Measurements from ENCODE around the gene PELI2. TPM values are rescaled to one million over a fixed set of nuclear protein-coding genes. Genes with fewer than 3 reads are reported as not detected.

The PELI2 gene
- total and polyA plus RNA-seq, 2 experiments from 2014 or later: 8.0 to 24.5 TPM

DNA sequence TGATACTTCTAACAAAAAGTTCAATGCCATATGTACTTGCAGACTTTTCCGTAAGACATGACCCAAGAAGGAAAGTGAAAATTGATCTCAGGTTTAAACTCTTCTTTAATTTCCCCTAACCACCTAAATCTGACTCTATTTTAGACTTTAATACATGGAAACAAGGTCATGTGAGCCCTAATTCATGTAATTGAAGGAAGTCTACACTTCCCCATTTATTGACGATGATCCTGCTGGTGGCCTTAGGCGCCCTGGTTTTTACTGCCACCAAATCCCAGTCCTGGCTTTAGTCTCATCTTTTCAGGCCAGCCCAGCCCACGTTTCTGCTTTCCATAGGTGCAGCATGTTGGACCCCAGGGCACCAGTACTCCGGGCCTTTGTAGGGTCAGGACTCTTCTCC lies 157.9 kb downstream of the PELI2 start:
- Histone ChIP-seq H3K4me3 (no peak overlapping the region), H3K27ac (ENCODE audit: low read depth) (no peak overlapping the region), H3F3A (replicated peaks; ENCODE audit: low read depth) (no peaks in the 10 kb centered on the region), H3K4me1 (ENCODE audit: insufficient read depth) (no peaks in the 10 kb centered on the region), H3K27me3 (ENCODE audit: insufficient read depth) (no peaks in the 10 kb centered on the region), H2AFZ (no peak overlapping the region), H3K36me3 (ENCODE audit: insufficient read depth) (no peaks in the 10 kb centered on the region), H3K79me2 (replicated peaks; ENCODE audit: insufficient read depth) (no peaks in the 10 kb centered on the region), H3K9me2 (ENCODE audit: insufficient read depth) (no peaks in the 10 kb centered on the region), H4K20me1 (replicated peaks; ENCODE audit: insufficient read depth) (no peaks in the 10 kb centered on the region), H3K4me2 (no peak overlapping the region)
- no peaks in the 10 kb centered on the region for H3K27me3 Mint-ChIP-seq (ENCODE audit: insufficient read depth, low read depth, poor library complexity)
- TF ChIP-seq CREB1 (CRISPR knock-in tag; IDR thresholded peaks at IDR 0.05; ENCODE audit: low read depth) (no peak), EZH2phosphoT487 (IDR thresholded peaks at IDR 0.05; ENCODE audit: unreplicated experiment) (no peak), EZH2 (IDR thresholded peaks at IDR 0.05; ENCODE audit: low read depth, unreplicated experiment) (no peak)
- TF ChIP-seq, protein P1, sequence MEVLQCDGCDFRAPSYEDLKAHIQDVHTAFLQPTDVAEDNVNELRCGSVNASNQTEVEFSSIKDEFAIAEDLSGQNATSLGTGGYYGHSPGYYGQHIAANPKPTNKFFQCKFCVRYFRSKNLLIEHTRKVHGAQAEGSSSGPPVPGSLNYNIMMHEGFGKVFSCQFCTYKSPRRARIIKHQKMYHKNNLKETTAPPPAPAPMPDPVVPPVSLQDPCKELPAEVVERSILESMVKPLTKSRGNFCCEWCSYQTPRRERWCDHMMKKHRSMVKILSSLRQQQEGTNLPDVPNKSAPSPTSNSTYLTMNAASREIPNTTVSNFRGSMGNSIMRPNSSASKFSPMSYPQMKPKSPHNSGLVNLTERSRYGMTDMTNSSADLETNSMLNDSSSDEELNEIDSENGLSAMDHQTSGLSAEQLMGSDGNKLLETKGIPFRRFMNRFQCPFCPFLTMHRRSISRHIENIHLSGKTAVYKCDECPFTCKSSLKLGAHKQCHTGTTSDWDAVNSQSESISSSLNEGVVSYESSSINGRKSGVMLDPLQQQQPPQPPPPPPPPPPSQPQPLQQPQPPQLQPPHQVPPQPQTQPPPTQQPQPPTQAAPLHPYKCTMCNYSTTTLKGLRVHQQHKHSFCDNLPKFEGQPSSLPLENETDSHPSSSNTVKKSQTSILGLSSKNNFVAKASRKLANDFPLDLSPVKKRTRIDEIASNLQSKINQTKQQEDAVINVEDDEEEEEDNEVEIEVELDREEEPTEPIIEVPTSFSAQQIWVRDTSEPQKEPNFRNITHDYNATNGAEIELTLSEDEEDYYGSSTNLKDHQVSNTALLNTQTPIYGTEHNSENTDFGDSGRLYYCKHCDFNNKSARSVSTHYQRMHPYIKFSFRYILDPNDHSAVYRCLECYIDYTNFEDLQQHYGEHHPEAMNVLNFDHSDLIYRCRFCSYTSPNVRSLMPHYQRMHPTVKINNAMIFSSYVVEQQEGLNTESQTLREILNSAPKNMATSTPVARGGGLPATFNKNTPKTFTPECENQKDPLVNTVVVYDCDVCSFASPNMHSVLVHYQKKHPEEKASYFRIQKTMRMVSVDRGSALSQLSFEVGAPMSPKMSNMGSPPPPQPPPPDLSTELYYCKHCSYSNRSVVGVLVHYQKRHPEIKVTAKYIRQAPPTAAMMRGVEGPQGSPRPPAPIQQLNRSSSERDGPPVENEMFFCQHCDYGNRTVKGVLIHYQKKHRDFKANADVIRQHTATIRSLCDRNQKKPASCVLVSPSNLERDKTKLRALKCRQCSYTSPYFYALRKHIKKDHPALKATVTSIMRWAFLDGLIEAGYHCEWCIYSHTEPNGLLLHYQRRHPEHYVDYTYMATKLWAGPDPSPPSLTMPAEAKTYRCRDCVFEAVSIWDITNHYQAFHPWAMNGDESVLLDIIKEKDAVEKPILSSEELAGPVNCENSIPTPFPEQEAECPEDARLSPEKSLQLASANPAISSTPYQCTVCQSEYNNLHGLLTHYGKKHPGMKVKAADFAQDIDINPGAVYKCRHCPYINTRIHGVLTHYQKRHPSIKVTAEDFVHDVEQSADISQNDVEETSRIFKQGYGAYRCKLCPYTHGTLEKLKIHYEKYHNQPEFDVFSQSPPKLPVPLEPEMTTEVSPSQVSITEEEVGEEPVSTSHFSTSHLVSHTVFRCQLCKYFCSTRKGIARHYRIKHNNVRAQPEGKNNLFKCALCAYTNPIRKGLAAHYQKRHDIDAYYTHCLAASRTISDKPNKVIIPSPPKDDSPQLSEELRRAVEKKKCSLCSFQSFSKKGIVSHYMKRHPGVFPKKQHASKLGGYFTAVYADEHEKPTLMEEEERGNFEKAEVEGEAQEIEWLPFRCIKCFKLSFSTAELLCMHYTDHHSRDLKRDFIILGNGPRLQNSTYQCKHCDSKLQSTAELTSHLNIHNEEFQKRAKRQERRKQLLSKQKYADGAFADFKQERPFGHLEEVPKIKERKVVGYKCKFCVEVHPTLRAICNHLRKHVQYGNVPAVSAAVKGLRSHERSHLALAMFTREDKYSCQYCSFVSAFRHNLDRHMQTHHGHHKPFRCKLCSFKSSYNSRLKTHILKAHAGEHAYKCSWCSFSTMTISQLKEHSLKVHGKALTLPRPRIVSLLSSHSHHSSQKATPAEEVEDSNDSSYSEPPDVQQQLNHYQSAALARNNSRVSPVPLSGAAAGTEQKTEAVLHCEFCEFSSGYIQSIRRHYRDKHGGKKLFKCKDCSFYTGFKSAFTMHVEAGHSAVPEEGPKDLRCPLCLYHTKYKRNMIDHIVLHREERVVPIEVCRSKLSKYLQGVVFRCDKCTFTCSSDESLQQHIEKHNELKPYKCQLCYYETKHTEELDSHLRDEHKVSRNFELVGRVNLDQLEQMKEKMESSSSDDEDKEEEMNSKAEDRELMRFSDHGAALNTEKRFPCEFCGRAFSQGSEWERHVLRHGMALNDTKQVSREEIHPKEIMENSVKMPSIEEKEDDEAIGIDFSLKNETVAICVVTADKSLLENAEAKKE (CRISPR knock-in tag; IDR thresholded peaks at IDR 0.05): no peak
- H3K36me3 Mint-ChIP-seq (ENCODE audit: low read depth): peaks cover 26% of the 10 kb centered on the region
- no peak for ATAC-seq
- peaks cover 24% of the 10 kb centered on the region; the same call in 2 of the 3 replicates for H3K9me3 Mint-ChIP-seq
- H3K4me1 Mint-ChIP-seq: no peaks in the 10 kb centered on the region
- DNase-seq (ENCODE audit: low spot score): no peak
- H3K4me3 Mint-ChIP-seq: no peak overlapping the region
- no peak overlapping the region for H3K27ac Mint-ChIP-seq

DNA sequence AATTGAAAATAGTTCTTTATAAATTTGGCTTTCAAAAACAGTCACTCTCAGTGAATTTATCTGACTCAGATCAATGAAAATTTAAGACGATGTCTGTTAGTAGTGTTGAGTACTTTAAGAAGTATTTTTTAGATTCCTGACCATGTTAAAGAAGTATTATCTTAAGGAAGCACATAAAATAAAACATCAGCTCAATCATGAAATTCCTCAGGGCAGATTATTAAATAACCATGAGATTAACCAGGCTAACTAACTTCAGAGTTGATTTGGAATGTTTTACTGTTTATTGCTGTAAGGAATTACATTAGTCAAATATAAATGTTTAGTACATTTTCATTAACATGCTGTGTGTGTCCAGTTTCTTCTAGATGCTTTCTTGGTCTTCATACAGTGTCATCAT lies 160.2 kb downstream of the PELI2 start:
- Mint-ChIP-seq H3K9me3 (peaks cover 24% of the 10 kb centered on the region; the same call in 2 of the 3 replicates), H3K27me3 (ENCODE audit: insufficient read depth, low read depth, poor library complexity) (no peaks in the 10 kb centered on the region), H3K4me1 (no peaks in the 10 kb centered on the region), H3K36me3 (ENCODE audit: low read depth) (peaks cover 26% of the 10 kb centered on the region), H3K27ac (no peak overlapping the region), H3K4me3 (no peak overlapping the region)
- Histone ChIP-seq H4K20me1 (replicated peaks; ENCODE audit: insufficient read depth) (no peaks in the 10 kb centered on the region), H3K79me2 (replicated peaks; ENCODE audit: insufficient read depth) (no peaks in the 10 kb centered on the region), H2AFZ (no peak overlapping the region), H3K4me3 (no peak overlapping the region), H3K9me2 (ENCODE audit: insufficient read depth) (no peaks in the 10 kb centered on the region), H3K27ac (ENCODE audit: low read depth) (no peak overlapping the region), H3F3A (replicated peaks; ENCODE audit: low read depth) (no peaks in the 10 kb centered on the region), H3K4me1 (ENCODE audit: insufficient read depth) (no peaks in the 10 kb centered on the region), H3K4me2 (no peak overlapping the region), H3K27me3 (ENCODE audit: insufficient read depth) (no peaks in the 10 kb centered on the region), H3K36me3 (ENCODE audit: insufficient read depth) (no peaks in the 10 kb centered on the region)
- DNase-seq (ENCODE audit: low spot score): no peak
- no peak for ATAC-seq
- TF ChIP-seq JUNB (IDR thresholded peaks at IDR 0.05; ENCODE audit: unreplicated experiment): no peak
- TF ChIP-seq POLR2AphosphoS5 (IDR thresholded peaks at IDR 0.05; ENCODE audit: low read depth): no peak
- TF ChIP-seq, protein P2, sequence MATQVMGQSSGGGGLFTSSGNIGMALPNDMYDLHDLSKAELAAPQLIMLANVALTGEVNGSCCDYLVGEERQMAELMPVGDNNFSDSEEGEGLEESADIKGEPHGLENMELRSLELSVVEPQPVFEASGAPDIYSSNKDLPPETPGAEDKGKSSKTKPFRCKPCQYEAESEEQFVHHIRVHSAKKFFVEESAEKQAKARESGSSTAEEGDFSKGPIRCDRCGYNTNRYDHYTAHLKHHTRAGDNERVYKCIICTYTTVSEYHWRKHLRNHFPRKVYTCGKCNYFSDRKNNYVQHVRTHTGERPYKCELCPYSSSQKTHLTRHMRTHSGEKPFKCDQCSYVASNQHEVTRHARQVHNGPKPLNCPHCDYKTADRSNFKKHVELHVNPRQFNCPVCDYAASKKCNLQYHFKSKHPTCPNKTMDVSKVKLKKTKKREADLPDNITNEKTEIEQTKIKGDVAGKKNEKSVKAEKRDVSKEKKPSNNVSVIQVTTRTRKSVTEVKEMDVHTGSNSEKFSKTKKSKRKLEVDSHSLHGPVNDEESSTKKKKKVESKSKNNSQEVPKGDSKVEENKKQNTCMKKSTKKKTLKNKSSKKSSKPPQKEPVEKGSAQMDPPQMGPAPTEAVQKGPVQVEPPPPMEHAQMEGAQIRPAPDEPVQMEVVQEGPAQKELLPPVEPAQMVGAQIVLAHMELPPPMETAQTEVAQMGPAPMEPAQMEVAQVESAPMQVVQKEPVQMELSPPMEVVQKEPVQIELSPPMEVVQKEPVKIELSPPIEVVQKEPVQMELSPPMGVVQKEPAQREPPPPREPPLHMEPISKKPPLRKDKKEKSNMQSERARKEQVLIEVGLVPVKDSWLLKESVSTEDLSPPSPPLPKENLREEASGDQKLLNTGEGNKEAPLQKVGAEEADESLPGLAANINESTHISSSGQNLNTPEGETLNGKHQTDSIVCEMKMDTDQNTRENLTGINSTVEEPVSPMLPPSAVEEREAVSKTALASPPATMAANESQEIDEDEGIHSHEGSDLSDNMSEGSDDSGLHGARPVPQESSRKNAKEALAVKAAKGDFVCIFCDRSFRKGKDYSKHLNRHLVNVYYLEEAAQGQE (IDR thresholded peaks at IDR 0.05; ENCODE audit: unreplicated experiment): no peak
- TF ChIP-seq, protein P3, sequence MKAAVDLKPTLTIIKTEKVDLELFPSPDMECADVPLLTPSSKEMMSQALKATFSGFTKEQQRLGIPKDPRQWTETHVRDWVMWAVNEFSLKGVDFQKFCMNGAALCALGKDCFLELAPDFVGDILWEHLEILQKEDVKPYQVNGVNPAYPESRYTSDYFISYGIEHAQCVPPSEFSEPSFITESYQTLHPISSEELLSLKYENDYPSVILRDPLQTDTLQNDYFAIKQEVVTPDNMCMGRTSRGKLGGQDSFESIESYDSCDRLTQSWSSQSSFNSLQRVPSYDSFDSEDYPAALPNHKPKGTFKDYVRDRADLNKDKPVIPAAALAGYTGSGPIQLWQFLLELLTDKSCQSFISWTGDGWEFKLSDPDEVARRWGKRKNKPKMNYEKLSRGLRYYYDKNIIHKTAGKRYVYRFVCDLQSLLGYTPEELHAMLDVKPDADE (IDR thresholded peaks at IDR 0.05): no peak
- TF ChIP-seq STAT1 (IDR thresholded peaks at IDR 0.05; ENCODE audit: unreplicated experiment): no peak
- TF ChIP-seq NANOG (IDR thresholded peaks at IDR 0.05; ENCODE audit: borderline replicate concordance): no peak
- no peak for TF ChIP-seq ZNF114 (CRISPR knock-in tag; IDR thresholded peaks at IDR 0.05)
- no peak for TF ChIP-seq CREB1 (CRISPR knock-in tag; IDR thresholded peaks at IDR 0.05; ENCODE audit: low read depth)

Measured in GM23338 (cell line).